Raji (cell line): ENCODE data around the gene CCDC15.

ENCODE experiments used
- POLR2A ChIP-seq: IDR thresholded peaks from 2 replicates; pipeline ENCODE4 v1.6.1; 2011; ENCODE audit warnings: low read depth, low read length, control low read depth; ENCODE audit not compliant: insufficient read depth

Gene CCDC15

GRCh38 chr11:125069796-125070195 is 115.8 kb downstream of the CCDC15 start:
- no peak for TF ChIP-seq POLR2A

GRCh38 chr11:125070699-125071254 is 116.8 kb downstream of the CCDC15 start:
- TF ChIP-seq POLR2A, result no peak

DNA sequence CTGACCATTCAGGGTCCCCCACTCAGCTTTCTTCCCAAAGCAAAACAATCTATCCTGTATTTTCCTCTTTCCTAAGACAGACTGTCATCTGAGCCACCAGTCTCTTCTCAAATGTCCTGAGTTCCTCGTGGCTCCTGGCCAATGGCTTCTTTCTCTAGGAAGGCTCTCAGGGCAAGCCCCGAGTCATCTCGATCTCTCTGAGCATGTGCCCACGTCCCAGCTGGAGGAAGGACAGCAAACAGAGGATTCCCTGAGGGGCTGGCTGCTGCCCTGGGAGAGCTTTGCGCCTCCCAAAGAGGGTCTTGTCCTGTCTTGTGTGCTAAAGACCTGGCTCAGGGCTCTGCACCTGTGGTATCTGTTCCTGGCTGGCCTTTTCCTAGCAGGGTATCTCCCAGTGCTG is 117.4 kb downstream of the CCDC15 start:
- no peak for TF ChIP-seq POLR2A

GRCh38 chr11:125071846-125072217 is 117.8 kb downstream of the CCDC15 start:
- no peak for TF ChIP-seq POLR2A

GRCh38 chr11:125072218-125072960 is 118.4 kb downstream of the CCDC15 start:
- TF ChIP-seq POLR2A, result no peak

- no peak for TF ChIP-seq POLR2A
These were observed 119.1 kb downstream of the CCDC15 start for GRCh38 chr11:125072961-125073590.

DNA sequence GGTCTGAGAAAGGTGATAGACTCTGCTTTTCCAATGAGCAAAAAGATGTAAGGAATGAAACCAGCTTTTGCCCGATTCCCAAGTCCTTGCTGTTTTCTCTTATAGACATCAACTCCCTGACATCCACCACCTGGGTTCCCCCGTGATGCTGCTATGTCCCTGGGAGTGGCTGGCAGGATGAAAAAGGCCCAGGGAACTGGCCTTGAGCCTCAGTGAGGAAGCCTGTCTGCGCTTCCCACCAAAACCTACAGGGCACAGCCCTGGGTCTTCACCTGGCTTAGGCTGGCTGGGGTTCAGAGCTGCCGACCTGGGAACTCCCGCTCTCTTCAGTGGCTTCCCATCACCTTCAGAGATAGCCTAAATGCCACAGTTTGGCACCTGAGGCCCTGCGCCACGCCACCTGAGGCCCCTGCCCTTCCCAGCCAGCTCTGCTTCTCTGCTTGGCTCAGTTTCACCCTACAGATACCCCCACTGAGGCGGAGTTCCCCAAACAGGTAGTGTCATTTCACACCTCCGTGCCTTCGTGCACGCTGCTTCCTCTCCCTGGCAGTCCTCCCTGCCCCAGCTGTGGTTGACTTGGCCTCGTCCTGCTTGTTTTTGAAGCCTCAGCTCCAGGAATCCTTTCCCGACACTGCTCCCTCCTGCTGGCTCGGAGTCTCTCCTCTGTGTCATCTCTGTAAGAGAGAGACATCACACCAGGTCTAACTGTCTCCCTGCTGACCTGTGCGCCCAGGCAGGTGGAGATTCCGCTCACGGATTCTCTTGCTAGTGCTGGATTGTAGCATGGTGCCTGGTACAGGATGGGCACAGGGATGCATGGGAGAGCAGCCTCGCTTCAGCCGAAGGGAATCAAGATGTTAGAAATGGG is 119.8 kb downstream of the CCDC15 start:
- TF ChIP-seq POLR2A, result no peak

DNA sequence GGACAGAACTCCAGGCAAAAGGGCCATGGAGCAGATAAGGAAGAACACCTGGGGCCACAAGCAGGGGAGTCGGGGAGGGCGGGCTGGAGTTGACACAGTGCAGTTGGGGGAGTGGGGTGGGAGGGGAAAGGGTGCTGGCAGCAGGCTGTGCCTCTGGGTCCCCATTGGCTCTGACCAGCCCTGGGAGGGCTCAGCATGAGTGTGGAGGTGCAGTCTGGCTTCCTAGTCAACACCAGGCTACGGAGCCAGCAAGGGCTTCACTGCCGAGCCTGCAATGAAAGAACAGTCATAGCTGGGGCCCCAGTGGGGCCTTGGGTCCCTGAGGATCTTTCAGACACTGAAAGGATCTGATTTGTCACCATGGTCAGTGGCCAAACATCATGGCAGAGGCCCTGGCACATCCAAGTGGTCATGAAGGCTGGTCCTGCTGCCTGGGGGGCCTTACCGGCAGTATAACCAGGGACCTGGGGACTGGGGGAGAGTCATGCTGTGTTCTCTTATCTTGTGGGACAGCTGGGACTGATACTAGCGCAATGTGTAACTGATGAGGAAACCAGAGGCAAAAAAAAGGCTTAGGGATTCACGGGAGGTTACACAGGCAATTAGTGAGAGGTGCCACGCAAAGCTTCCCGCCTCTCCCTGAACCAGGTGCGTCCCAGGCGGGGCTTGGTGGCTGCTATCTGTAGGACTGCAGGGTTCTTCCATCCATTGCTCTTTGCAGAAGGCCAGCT is 120.7 kb downstream of the CCDC15 start:
- no peak for TF ChIP-seq POLR2A

DNA sequence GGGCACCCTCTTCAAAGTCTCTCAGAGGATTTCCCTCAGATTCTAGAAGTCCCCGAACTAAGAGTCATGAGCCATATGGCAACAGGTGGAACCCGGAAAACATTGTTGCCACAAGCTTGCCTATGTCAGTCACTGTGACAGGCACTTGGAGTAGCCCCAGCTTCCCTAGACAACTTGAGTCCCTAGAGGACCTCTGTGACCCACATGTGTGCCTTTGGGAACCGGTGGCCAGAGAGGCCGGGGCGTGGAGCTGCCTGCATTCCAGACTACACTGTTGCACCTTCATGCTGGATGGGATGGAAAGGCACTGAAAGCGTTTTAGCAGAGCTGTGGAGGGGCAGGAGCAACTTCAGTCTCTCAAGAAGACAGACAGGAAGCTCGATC is 121.2 kb downstream of the CCDC15 start:
- no peak for TF ChIP-seq POLR2A

GRCh38 chr11:125075900-125076317 is 121.9 kb downstream of the CCDC15 start:
- TF ChIP-seq POLR2A, result no peak

DNA sequence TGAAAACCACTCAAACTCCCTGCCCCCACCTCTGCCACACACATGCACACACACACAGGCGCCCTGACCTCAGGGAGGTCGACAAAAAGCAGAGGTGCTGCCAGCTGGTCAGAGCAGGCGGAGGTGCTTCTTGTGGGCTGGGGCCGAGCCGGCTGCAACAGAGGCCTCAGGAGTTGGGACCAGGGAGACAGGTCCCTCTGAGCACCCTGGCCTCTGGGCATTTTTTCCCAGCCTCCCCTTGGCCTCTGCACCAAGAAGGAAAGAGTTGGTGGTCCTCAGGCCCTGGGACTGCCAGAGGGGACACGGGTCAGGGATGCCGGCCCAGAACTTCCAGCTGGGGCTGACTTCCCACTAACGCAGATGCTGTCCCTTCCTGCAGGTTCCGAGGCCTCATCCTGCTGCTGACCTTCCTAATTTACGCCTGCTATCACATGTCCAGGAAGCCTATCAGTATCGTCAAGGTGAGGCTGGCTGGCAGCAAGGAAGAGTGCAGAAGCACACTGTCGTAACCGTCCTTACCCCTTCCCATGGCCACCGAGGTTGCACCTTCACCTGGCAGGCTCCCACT is 122.5 kb downstream of the CCDC15 start:
- no peak for TF ChIP-seq POLR2A

DNA sequence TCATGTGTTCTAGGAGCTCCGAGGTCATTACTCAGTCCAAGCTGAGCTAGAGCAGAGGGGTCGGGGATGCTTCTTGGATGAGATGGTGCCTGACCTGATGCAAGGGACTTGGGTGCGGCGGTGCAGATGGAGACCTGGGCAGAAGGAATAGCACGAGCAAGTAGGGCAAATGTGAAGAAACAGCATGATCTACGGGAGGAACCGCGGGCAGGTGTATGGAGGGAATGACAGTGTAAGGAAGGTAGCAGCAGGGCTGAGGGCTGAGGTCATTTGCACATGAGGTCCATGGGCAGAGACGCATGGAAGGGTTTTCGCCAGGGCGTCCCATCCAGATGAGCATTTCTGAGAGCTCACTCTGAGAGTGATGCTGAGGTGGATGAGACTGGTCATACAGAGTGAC is 124.0 kb downstream of the CCDC15 start:
- TF ChIP-seq POLR2A, result no peak

DNA sequence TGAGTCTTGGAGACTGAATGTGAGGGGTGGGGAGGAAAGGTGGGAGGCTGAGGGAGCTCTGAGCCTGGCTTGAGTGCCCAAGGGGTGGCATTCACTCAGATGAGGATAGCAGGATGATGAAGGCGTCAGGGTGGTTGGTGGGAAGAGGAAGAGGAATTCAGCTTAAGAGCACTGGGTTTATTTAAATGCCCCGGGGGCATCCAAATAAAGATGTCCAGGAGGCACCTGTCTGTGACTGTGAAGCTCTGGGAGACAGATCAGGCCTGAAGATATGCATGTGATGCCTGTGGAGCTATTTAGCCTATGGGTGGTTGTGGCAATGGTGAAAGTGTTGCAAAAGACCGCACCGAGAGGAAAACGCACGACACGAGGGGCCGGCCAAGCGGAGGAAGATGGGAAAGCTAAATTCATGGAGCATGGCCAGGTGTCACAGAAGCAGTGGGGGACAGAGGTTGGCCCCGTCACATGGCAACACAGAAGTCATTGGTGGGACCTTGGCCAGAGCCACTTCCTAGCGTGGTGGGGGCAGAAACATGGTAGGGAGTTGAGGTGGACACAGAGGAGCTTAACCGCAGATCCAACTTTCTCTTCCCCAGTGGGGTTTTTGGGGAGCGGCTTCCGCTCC is 124.6 kb downstream of the CCDC15 start:
- no peak for TF ChIP-seq POLR2A
